WTC11 (cell line): Measurements from ENCODE around the gene CTXN1. TPM values are rescaled to one million over a fixed set of nuclear protein-coding genes. Genes with fewer than 3 reads are reported as not detected.
A peak's percentile ranks its signal among the peaks of the same experiment; 100 is the strongest.

ENCODE experiments used
- AR ChIP-seq: fragments of 250-450 bp; sonication (Bioruptor Pico); IDR thresholded peaks from 2 replicates; pipeline ENCODE4 v1.9.0; 2021; ENCODE audit warnings: mild to moderate bottlenecking
- E2F1 ChIP-seq: sonication (generic); formaldehyde crosslinking; IDR thresholded peaks from 2 replicates; pipeline ENCODE4 v1.8.0; 2022; ENCODE audit warnings: mild to moderate bottlenecking, missing genetic modification reagents
- ERG ChIP-seq: fragments of 250-450 bp; sonication (Bioruptor Pico); IDR thresholded peaks from 2 replicates; pipeline ENCODE4 v1.8.0; 2021; ENCODE audit warnings: mild to moderate bottlenecking
- MAX ChIP-seq: sonication (generic); formaldehyde crosslinking; IDR thresholded peaks from 2 replicates; pipeline ENCODE4 v1.8.0; 2022; ENCODE audit warnings: mild to moderate bottlenecking, missing genetic modification reagents
- NFE2L1 ChIP-seq: sonication (generic); formaldehyde crosslinking; IDR thresholded peaks from 2 replicates; pipeline ENCODE4 v1.8.1; 2023; ENCODE audit warnings: missing genetic modification reagents
- NR3C1 ChIP-seq: sonication (generic); formaldehyde crosslinking; conservative IDR thresholded peaks from 2 replicates; pipeline ENCODE4 v1.8.1; 2023; ENCODE audit warnings: low read depth, mild to moderate bottlenecking, missing genetic modification reagents
- PREB ChIP-seq: sonication (generic); formaldehyde crosslinking; IDR thresholded peaks from 2 replicates; pipeline ENCODE4 v1.8.1; 2022; ENCODE audit warnings: mild to moderate bottlenecking, missing genetic modification reagents, moderate library complexity, borderline replicate concordance
- STAT6 ChIP-seq: sonication (generic); formaldehyde crosslinking; conservative IDR thresholded peaks from 2 replicates; pipeline ENCODE4 v1.8.1; 2023; ENCODE audit warnings: mild to moderate bottlenecking, low read depth, missing genetic modification reagents, moderate library complexity
- ZMAT4 ChIP-seq: fragments of 250-450 bp; sonication (Bioruptor Pico); IDR thresholded peaks from 2 replicates; pipeline ENCODE4 v1.9.0; 2021; ENCODE audit warnings: mild to moderate bottlenecking
- ZNF281 ChIP-seq: sonication (generic); formaldehyde crosslinking; IDR thresholded peaks from 2 replicates; pipeline ENCODE4 v1.8.0; 2023; ENCODE audit warnings: mild to moderate bottlenecking, missing genetic modification reagents
- ZNF317 ChIP-seq: sonication (generic); formaldehyde crosslinking; IDR thresholded peaks from 2 replicates; pipeline ENCODE4 v1.8.1; 2023; ENCODE audit warnings: low read depth, mild to moderate bottlenecking, moderate library complexity, missing genetic modification reagents, borderline replicate concordance
- ZNF512 ChIP-seq: sonication (generic); formaldehyde crosslinking; IDR thresholded peaks from 2 replicates; pipeline ENCODE4 v1.8.1; 2022; ENCODE audit warnings: missing genetic modification reagents, borderline replicate concordance
- ZNF671 ChIP-seq: fragments of 250-450 bp; sonication (Bioruptor Pico); IDR thresholded peaks from 2 replicates; pipeline ENCODE4 v1.8.0; 2021; ENCODE audit warnings: mild to moderate bottlenecking
- total RNA-seq: library from RNA; stranded (reverse); gene quantifications from 3 replicates; pipeline ENCODE4 v1.2.3, GENCODE V29; 2021

CTXN1 gene
- total RNA-seq, 1 experiment from 2014 or later = 48.2 TPM

GRCh38 chr19:7969555-7969939 is 43.6 kb upstream of the CTXN1 start (continued):
- TF ChIP-seq ZNF671 (no peak), NR3C1 (no peak), AR (CRISPR knock-in tag) (no peak), ZNF317 (CRISPR knock-in tag) (no peak), PREB (no peak), STAT6 (CRISPR knock-in tag) (no peak), ZNF512 (CRISPR knock-in tag) (no peak), NFE2L1 (CRISPR knock-in tag) (no peak), ZMAT4 (CRISPR knock-in tag) (no peak), MAX (CRISPR knock-in tag) (peak; percentile 89), ZNF281 (no peak), E2F1 (CRISPR knock-in tag) (no peak), ERG (no peak)
- TF ChIP-seq, all 79 proteins: peak for 4
